NB4 (cell line): ENCODE measurements around the gene ZNF232.

Source experiments
- CTCF ChIP-seq: IDR thresholded peaks from one replicate; pipeline ENCODE4 v1.5.1; 2012; ENCODE audit warnings: low read depth, low read length
- MYC ChIP-seq: IDR thresholded peaks from 2 replicates; pipeline ENCODE4 v1.6.1; 2011; ENCODE audit warnings: low read depth, low read length
- POLR2A ChIP-seq: IDR thresholded peaks from 2 replicates; pipeline ENCODE4 v1.6.1; 2011; ENCODE audit warnings: mild to moderate bottlenecking; ENCODE audit not compliant: insufficient read length; ENCODE audit errors: extremely low read depth
- TF ChIP-seq, protein P1 (sequence below): IDR thresholded peaks from 2 replicates; pipeline ENCODE4 v1.6.1; 2011; ENCODE audit warnings: low read depth, low read length

DNA sequence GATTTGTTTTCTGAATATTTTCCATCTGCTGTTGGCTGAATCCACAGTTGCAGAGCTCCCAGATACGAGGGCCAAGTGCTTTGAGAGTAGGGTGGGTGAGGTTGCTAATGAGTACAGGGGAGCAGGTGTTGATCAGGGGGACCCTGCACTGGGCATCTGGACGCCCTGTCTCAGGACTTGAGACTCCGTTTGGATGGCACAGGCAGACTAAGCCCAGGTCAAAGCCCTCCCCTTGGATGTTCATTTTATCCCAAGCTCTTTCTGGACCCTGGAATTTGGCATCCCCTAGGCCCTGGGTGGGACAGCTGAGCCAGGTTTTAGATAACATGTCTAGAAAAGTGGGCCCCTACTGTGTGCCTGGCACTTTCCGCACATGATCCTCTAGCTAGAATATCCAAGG, 16.2 kb upstream of the ZNF232 start:
- TF ChIP-seq CTCF (no peak), POLR2A (no peak), MYC (no peak)
- TF ChIP-seq, protein P1, sequence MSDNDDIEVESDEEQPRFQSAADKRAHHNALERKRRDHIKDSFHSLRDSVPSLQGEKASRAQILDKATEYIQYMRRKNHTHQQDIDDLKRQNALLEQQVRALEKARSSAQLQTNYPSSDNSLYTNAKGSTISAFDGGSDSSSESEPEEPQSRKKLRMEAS = no peak
